H1 (cell line): Measurements from ENCODE around the gene RIMKLA. TPM values are rescaled to one million over a fixed set of nuclear protein-coding genes. Genes with fewer than 3 reads are reported as not detected.

Experiments
- CTCF ChIA-PET: fragments of 300-600 bp; sonication (Branson Sonifier 250); formaldehyde crosslinking; loops from one replicate; lab custom pipeline; 2021; ENCODE audit not compliant: partially characterized antibody; lab: Charles Lee
- POLR2A ChIA-PET: fragments of 300-600 bp; sonication (Branson Sonifier 250); formaldehyde crosslinking; loops from one replicate; lab custom pipeline; 2021; ENCODE audit warnings: inconsistent platforms; ENCODE audit not compliant: partially characterized antibody; lab: Charles Lee
- DNase-seq, 2 experiments: peaks; one replicate each; pipeline versions ENCODE4 v3.0.0 to v3.0.0-alpha.2; 2010 to 2022; ENCODE audit warnings: low spot score in 2 of 2, low read depth in 1 of 2, mixed read lengths in 1 of 2
- FAIRE-seq: peaks from 2 replicates; lab custom pipeline; 2011; peaks lifted over from hg19 to GRCh38; lab: Jason Lieb, UNC
- H2AFZ ChIP-seq: 2 replicates; pipeline ENCODE4 v1.8.1; 2012; ENCODE audit warnings: low read length, inconsistent platforms
- H2AK5ac ChIP-seq: 2 replicates; pipeline ENCODE4 v1.6.1; 2013; ENCODE audit warnings: low read depth, low read length
- H2BK120ac ChIP-seq: replicated peaks from 2 replicates; pipeline ENCODE3; 2013; ENCODE audit warnings: low read depth, low read length, inconsistent platforms
- H2BK12ac ChIP-seq: 2 replicates; pipeline ENCODE4 v1.6.1; 2013; ENCODE audit warnings: low read depth, low read length
- H2BK15ac ChIP-seq: 2 replicates; pipeline ENCODE4 v1.6.1; 2013; ENCODE audit warnings: low read length
- H2BK20ac ChIP-seq: 2 replicates; pipeline ENCODE4 v1.6.1; 2013; ENCODE audit warnings: low read length
- H2BK5ac ChIP-seq: 2 replicates; pipeline ENCODE4 v1.6.1; 2013; ENCODE audit warnings: low read depth, low read length
- H3K14ac ChIP-seq: 2 replicates; pipeline ENCODE4 v1.6.1; 2013; ENCODE audit warnings: inconsistent platforms; ENCODE audit not compliant: insufficient read length
- H3K18ac ChIP-seq: 2 replicates; pipeline ENCODE4 v1.6.1; 2013; ENCODE audit warnings: low read length; ENCODE audit errors: extremely low read depth
- H3K23ac ChIP-seq: 2 replicates; pipeline ENCODE4 v1.6.1; 2013; ENCODE audit warnings: inconsistent platforms; ENCODE audit not compliant: insufficient read length
- H3K23me2 ChIP-seq: 2 replicates; pipeline ENCODE4 v1.6.1; 2013; ENCODE audit warnings: low read depth, low read length
- H3K27ac ChIP-seq: 2 replicates; pipeline ENCODE4 v1.6.1; 2011; ENCODE audit warnings: low read depth, low read length, inconsistent platforms
- H3K27me3 ChIP-seq, 4 experiments: replicated peaks in 1 of 4; 1 replicate in 1 of 4; 2 replicates in 3 of 4; pipeline versions ENCODE4 v1.6.1 to v1.8.1; 2011 to 2013; ENCODE audit warnings: low read length in 3 of 4, mild to moderate bottlenecking in 3 of 4, inconsistent platforms in 2 of 4, mixed read lengths in 2 of 4, moderate library complexity in 1 of 4; ENCODE audit not compliant: control insufficient read depth in 3 of 4, insufficient read depth in 3 of 4; ENCODE audit errors: extremely low read depth in 1 of 4
- H3K36me3 ChIP-seq, 4 experiments: 2 replicates each; pipeline versions ENCODE4 v1.6.1 to v1.8.1; 2011 to 2013; ENCODE audit warnings: mild to moderate bottlenecking in 4 of 4, low read length in 3 of 4, moderate library complexity in 2 of 4, control low read depth in 1 of 4, inconsistent platforms in 1 of 4; ENCODE audit not compliant: insufficient read depth in 4 of 4, control insufficient read depth in 2 of 4
- H3K4ac ChIP-seq: replicated peaks from 2 replicates; pipeline ENCODE3; 2013; ENCODE audit warnings: low read length, low read depth, mixed read lengths, inconsistent platforms; ENCODE audit not compliant: insufficient read length
- H3K4me1 ChIP-seq, 4 experiments: replicated peaks in 1 of 4; 1 replicate in 1 of 4; 2 replicates in 3 of 4; pipeline versions ENCODE4 v1.6.1 to v1.8.1; 2011 to 2013; ENCODE audit warnings: low read length in 3 of 4, inconsistent platforms in 2 of 4, mixed read lengths in 1 of 4; ENCODE audit not compliant: insufficient read depth in 4 of 4, control insufficient read depth in 3 of 4
- H3K4me2 ChIP-seq, 2 experiments: 2 replicates each; pipeline versions ENCODE4 v1.6.1 to v1.8.1; 2011 to 2013; ENCODE audit warnings: low read depth in 2 of 2, low read length in 2 of 2, control low read depth in 1 of 2, inconsistent platforms in 1 of 2, mild to moderate bottlenecking in 1 of 2; ENCODE audit not compliant: insufficient read depth in 1 of 2
- H3K4me3 ChIP-seq, 4 experiments: fragments of 200-600, 300-600 bp in 1 of 4; sonication (generic), shearing (Covaris generic), sonication (Bioruptor Twin) in 1 of 4; 2 replicates each; pipeline versions ENCODE4 v1.5.1 to v1.8.1; 2011 to 2016; ENCODE audit warnings: low read length in 4 of 4, low read depth in 3 of 4, control low read depth in 2 of 4, inconsistent platforms in 2 of 4, mild to moderate bottlenecking in 2 of 4, mixed read lengths in 1 of 4, moderate library complexity in 1 of 4; ENCODE audit not compliant: insufficient read depth in 2 of 4; ENCODE audit errors: extremely low read depth in 1 of 4
- H3K56ac ChIP-seq: replicated peaks from 2 replicates; pipeline ENCODE3; 2013; ENCODE audit warnings: low read depth, mild to moderate bottlenecking, mixed read lengths, low read length, inconsistent platforms; ENCODE audit not compliant: insufficient read length
- H3K79me1 ChIP-seq: 2 replicates; pipeline ENCODE4 v1.6.1; 2013; ENCODE audit warnings: low read depth, low read length, control low read depth
- H3K79me2 ChIP-seq, 2 experiments: 2 replicates each; pipeline versions ENCODE4 v1.6.1 to v1.8.1; 2012 to 2013; ENCODE audit warnings: low read length in 2 of 2, mild to moderate bottlenecking in 2 of 2, inconsistent platforms in 1 of 2; ENCODE audit not compliant: insufficient read depth in 2 of 2, control insufficient read depth in 1 of 2
- H3K9ac ChIP-seq, 4 experiments: replicated peaks in 1 of 4; 1 replicate in 1 of 4; 2 replicates in 3 of 4; pipeline versions ENCODE4 v1.6.1 to v1.8.1; 2011 to 2013; ENCODE audit warnings: low read depth in 3 of 4, low read length in 3 of 4, control low read depth in 2 of 4, mild to moderate bottlenecking in 2 of 4, moderate library complexity in 2 of 4, inconsistent platforms in 1 of 4; ENCODE audit errors: extremely low read depth in 1 of 4
- H3K9me3 ChIP-seq, 2 experiments: 2 replicates each; pipeline versions ENCODE4 v1.6.1 to v1.8.1; 2012 to 2013; ENCODE audit warnings: mild to moderate bottlenecking in 2 of 2, moderate library complexity in 2 of 2, control low read depth in 1 of 2, inconsistent platforms in 1 of 2, low read depth in 1 of 2, low read length in 1 of 2, mixed read lengths in 1 of 2; ENCODE audit not compliant: insufficient read depth in 2 of 2
- H4K20me1 ChIP-seq, 2 experiments: replicated peaks in 1 of 2; 2 replicates each; pipeline versions ENCODE3 to v1.8.1; 2011 to 2013; ENCODE audit warnings: inconsistent platforms in 2 of 2, low read length in 2 of 2, mild to moderate bottlenecking in 1 of 2; ENCODE audit not compliant: insufficient read depth in 2 of 2, control insufficient read depth in 1 of 2
- H4K5ac ChIP-seq: 2 replicates; pipeline ENCODE4 v1.6.1; 2013; ENCODE audit warnings: low read length, low read depth, mixed read lengths, inconsistent platforms; ENCODE audit not compliant: insufficient read length
- H4K8ac ChIP-seq: 2 replicates; pipeline ENCODE4 v1.8.0; 2013; ENCODE audit warnings: mild to moderate bottlenecking, moderate library complexity, low read length, inconsistent platforms; ENCODE audit not compliant: insufficient read depth; ENCODE audit errors: extremely low read depth
- H4K91ac ChIP-seq: replicated peaks from 2 replicates; pipeline ENCODE3; 2013; ENCODE audit warnings: low read length, mixed read lengths, inconsistent platforms; ENCODE audit not compliant: insufficient read length
- ASH2L ChIP-seq: fragments of 200-600, 300-600 bp; sonication (generic); IDR thresholded peaks from one replicate; pipeline ENCODE4 v1.7.1; 2017; ENCODE audit warnings: low read length
- EGR1 ChIP-seq: IDR thresholded peaks from 2 replicates; pipeline ENCODE4 v1.6.1; 2011; ENCODE audit warnings: low read depth, low read length, borderline replicate concordance
- KDM5A ChIP-seq: fragments of 200-600 bp; IDR thresholded peaks from 2 replicates; pipeline ENCODE4 v1.7.1; 2012; ENCODE audit warnings: mild to moderate bottlenecking, low read length, inconsistent platforms, mixed read lengths
- POU5F1 ChIP-seq: IDR thresholded peaks from 2 replicates; pipeline ENCODE4 v1.6.1; 2011; ENCODE audit warnings: low read depth, mild to moderate bottlenecking, low read length, moderate library complexity
- SIN3A ChIP-seq, 2 experiments: IDR thresholded peaks in 1 of 2; conservative IDR thresholded peaks in 1 of 2; 2 replicates each; pipeline ENCODE4 v1.6.1; 2011 to 2012; ENCODE audit warnings: low read length in 2 of 2, improper control_type of control experiment in 1 of 2, low read depth in 1 of 2, mild to moderate bottlenecking in 1 of 2
- SP4 ChIP-seq: IDR thresholded peaks from 2 replicates; pipeline ENCODE4 v1.6.1; 2012; ENCODE audit warnings: low read length, inconsistent platforms
- WGBS, 2 experiments: shearing (Covaris generic) in 1 of 2; methylation state at CpG; one replicate each; pipeline versions ENCODE4 v1.1.6 to v1.1.7; 2013 to 2015; ENCODE audit warnings: low lambda C conversion rate in 2 of 2, mixed read lengths in 2 of 2, inconsistent platforms in 1 of 2, low coverage in 1 of 2, missing lambda C conversion rate in 1 of 2; ENCODE audit not compliant: insufficient replicate concordance in 2 of 2, insufficient coverage in 1 of 2, insufficient read length in 1 of 2; ENCODE audit errors: extremely low coverage in 1 of 2, missing lambda C conversion rate in 1 of 2; 5-methylcytosine and 5-hydroxymethylcytosine counted together
- polyA plus RNA-seq, 7 experiments: library from polyadenylated mRNA; depleted of rRNA in 3 of 7; stranded (reverse) in 5 of 7; unstranded in 2 of 7; fragments of >200 nt in 5 of 7; fragments of 200-250 nt in 2 of 7; gene quantifications; 1 replicate in 5 of 7; 2 replicates in 1 of 7; 4 replicates in 1 of 7; pipeline versions ENCODE4 v1.2.1 to v1.2.3, GENCODE V29; 2011 to 2013; ENCODE audit warnings: missing spikeins in 2 of 7, mixed read lengths in 2 of 7
- total RNA-seq: library from RNA; stranded (reverse); fragmentation: NEBNext Ultra II Directional; extraction: Animal tissue kit (Norgen Biotek cat#: 25700); gene quantifications from 2 replicates; pipeline ENCODE4 v1.2.1, GENCODE V29; 2021
- TF ChIP-seq, protein P1 (sequence below): IDR thresholded peaks from 2 replicates; pipeline ENCODE4 v1.6.1; 2012; ENCODE audit warnings: inconsistent platforms

The RIMKLA gene
- total and polyA plus RNA-seq, 2 of the 8 experiments (the other 6 are each of a cell fraction or from before 2014, with no cell fraction given): 3.2 to 5.8 TPM

GRCh38 chr1:42359466-42359865 lies 21.1 kb upstream of the RIMKLA start:
- Histone ChIP-seq H3K23me2 (no peaks in the 10 kb centered on the region), H2BK120ac (no peak overlapping the region), H4K20me1 (no peaks in the 10 kb centered on the region), H3K56ac (no peak overlapping the region), H2BK12ac (no peak overlapping the region)
- FAIRE-seq: no peak
- TF ChIP-seq POU5F1 (no peak), EGR1 (no peak), SIN3A (conservative IDR thresholded peaks at IDR 0.05 in 1 of 2, IDR thresholded peaks at IDR 0.05 in 1 of 2; ENCODE audit: low read depth in 1 of 2, low read length in 2 of 2) (no peak), SP4 (no peak), KDM5A (no peak), ASH2L (no peak)
- TF ChIP-seq, protein P1, sequence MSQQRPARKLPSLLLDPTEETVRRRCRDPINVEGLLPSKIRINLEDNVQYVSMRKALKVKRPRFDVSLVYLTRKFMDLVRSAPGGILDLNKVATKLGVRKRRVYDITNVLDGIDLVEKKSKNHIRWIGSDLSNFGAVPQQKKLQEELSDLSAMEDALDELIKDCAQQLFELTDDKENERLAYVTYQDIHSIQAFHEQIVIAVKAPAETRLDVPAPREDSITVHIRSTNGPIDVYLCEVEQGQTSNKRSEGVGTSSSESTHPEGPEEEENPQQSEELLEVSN: no peak
- TF ChIP-seq, all 59 proteins: peak for 0
- Histone ChIP-seq H4K91ac (no peak overlapping the region), H2BK5ac (no peak overlapping the region), H3K79me2 (no peaks in the 10 kb centered on the region), H2BK20ac (no peak overlapping the region), H3K4me3 (no peak overlapping the region), H3K14ac (no peak overlapping the region), H3K18ac (no peak overlapping the region), H3K4me2 (no peak overlapping the region), H3K27me3 (peaks cover 0 to 1% (median 0%) of the 10 kb centered on the region in 4 experiments; a peak in 1 of 7 replicates), H3K36me3 (no peaks in the 10 kb centered on the region), H3K4ac (no peak overlapping the region), H2BK15ac (no peak overlapping the region), H4K5ac (no peak overlapping the region), H3K79me1 (no peaks in the 10 kb centered on the region), H3K4me1 (0 out of 7 replicates have a peak, but pooled peaks cover 0 to 2% (median 0%) of the 10 kb centered on the region in 4 experiments), H3K27ac (no peak overlapping the region), H3K23ac (no peak overlapping the region), H2AFZ (no peak overlapping the region), H4K8ac (no peak overlapping the region), H3K9me3 (no peaks in the 10 kb centered on the region), H2AK5ac (no peak overlapping the region), H3K9ac (no peak overlapping the region)
- CTCF ChIA-PET: interaction anchor here (0.7 kb wide), 1 partner anchor 27 kb away, joined by 3 read pairs; no protein-coding TSS in a partner anchor
- POLR2A ChIA-PET: interaction anchor here (0.9 kb wide), 1 partner anchor 19 kb away, joined by 3 read pairs; no protein-coding TSS in a partner anchor
- no peak for DNase-seq
- WGBS, 2 experiments: 89% methylated on average over 1 of the region's 1 CpG; no CpG with 5 or more reads in 1 of the 2 experiments
